Left renal cortex interstitium (tissue), 4 donors: ENCODE measurements around the gene ADAMTS17. TPM values are rescaled to one million over a fixed set of nuclear protein-coding genes. Genes with fewer than 3 reads are reported as not detected.

ENCODE experiments used
- DNase-seq, 4 donors: peaks; one replicate each; pipeline ENCODE4 v3.0.0-alpha.2; 2013; ENCODE audit warnings: low read depth in 4 of 4, low spot score in 2 of 4, missing footprints in 1 of 4
- polyA plus RNA-seq, 4 donors: library from polyadenylated mRNA; unstranded; fragments of 120-200 nt; gene quantifications; one replicate each; pipeline ENCODE4 v1.2.1, GENCODE V29; 2013; ENCODE audit not compliant: insufficient read length in 4 of 4

The ADAMTS17 gene
- polyA plus RNA-seq, 4 donors: 2.0 to 2.7 (median 2.4) TPM

- DNase-seq: no peak
Observed at GRCh38 chr15:100278596-100279380, 63.0 kb downstream of the ADAMTS17 start.

- no peak for DNase-seq
Observed at GRCh38 chr15:100277087-100277855, 64.5 kb downstream of the ADAMTS17 start.

- no peak for DNase-seq
Observed at GRCh38 chr15:100276506-100276905, 65.3 kb downstream of the ADAMTS17 start.

GRCh38 chr15:100275641-100276040, 66.1 kb downstream of the ADAMTS17 start:
- no peak for DNase-seq

GRCh38 chr15:100269831-100270230, 71.9 kb downstream of the ADAMTS17 start:
- no peak for DNase-seq

GRCh38 chr15:100266166-100266565, 75.6 kb downstream of the ADAMTS17 start:
- no peak for DNase-seq

GRCh38 chr15:100265641-100266035, 76.1 kb downstream of the ADAMTS17 start:
- no peak for DNase-seq

GRCh38 chr15:100264994-100265640, 76.7 kb downstream of the ADAMTS17 start:
- no peak for DNase-seq

- no peak for DNase-seq
Observed at GRCh38 chr15:100263721-100264455, 77.9 kb downstream of the ADAMTS17 start.

GRCh38 chr15:100263031-100263430, 78.7 kb downstream of the ADAMTS17 start:
- no peak for DNase-seq

- DNase-seq: no peak
Observed at GRCh38 chr15:100261302-100262240, 80.2 kb downstream of the ADAMTS17 start.

- DNase-seq: no peak
Observed at GRCh38 chr15:100259266-100259665, 82.5 kb downstream of the ADAMTS17 start.

GRCh38 chr15:100256970-100257650, 84.7 kb downstream of the ADAMTS17 start:
- no peak for DNase-seq

GRCh38 chr15:100256101-100256969, 85.4 kb downstream of the ADAMTS17 start:
- DNase-seq: no peak

- no peak for DNase-seq
Observed at GRCh38 chr15:100255644-100256043, 86.1 kb downstream of the ADAMTS17 start.

GRCh38 chr15:100254691-100255090, 87.1 kb downstream of the ADAMTS17 start:
- no peak for DNase-seq

GRCh38 chr15:100254285-100254684, 87.5 kb downstream of the ADAMTS17 start:
- DNase-seq: no peak

- no peak for DNase-seq
Observed at GRCh38 chr15:100253640-100254039, 88.1 kb downstream of the ADAMTS17 start.
